ENCODE data around the gene DAB1. TPM values are rescaled to one million over a fixed set of nuclear protein-coding genes. Genes with fewer than 3 reads are reported as not detected.

DAB1 gene
- total RNA-seq, 3 donors from 2014 or later: 0.61 to 2.0 (median 0.92) TPM

DNA sequence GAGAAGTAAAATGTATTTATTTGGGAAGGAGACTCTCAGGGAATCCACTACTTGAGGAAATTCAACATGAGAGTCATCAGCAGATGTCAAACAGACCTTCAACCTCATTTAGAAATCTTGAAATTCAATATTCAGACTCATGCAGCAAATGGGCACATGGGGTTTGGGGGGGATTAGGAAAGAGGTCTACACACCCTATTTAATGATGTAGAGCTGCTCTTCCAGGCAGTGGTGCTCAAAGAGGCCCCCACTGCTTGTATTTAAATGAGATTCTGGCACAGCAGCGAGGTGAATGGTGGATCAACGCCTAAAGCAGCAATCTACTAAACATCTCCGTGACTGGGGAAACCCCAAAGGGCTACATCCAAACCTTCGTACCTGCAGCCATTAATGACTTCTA, 244.9 kb downstream of the DAB1 start:
- TF ChIP-seq, protein P1, sequence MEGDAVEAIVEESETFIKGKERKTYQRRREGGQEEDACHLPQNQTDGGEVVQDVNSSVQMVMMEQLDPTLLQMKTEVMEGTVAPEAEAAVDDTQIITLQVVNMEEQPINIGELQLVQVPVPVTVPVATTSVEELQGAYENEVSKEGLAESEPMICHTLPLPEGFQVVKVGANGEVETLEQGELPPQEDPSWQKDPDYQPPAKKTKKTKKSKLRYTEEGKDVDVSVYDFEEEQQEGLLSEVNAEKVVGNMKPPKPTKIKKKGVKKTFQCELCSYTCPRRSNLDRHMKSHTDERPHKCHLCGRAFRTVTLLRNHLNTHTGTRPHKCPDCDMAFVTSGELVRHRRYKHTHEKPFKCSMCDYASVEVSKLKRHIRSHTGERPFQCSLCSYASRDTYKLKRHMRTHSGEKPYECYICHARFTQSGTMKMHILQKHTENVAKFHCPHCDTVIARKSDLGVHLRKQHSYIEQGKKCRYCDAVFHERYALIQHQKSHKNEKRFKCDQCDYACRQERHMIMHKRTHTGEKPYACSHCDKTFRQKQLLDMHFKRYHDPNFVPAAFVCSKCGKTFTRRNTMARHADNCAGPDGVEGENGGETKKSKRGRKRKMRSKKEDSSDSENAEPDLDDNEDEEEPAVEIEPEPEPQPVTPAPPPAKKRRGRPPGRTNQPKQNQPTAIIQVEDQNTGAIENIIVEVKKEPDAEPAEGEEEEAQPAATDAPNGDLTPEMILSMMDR (IDR thresholded peaks at IDR 0.05): no peak
- Histone ChIP-seq H3K4me1 (ENCODE audit: low read depth) (no peaks in the 10 kb centered on the region), H3K36me3 (ENCODE audit: low read depth) (no peaks in the 10 kb centered on the region), H3K4me3 (no peak overlapping the region), H3K9me3 (no peaks in the 10 kb centered on the region)
- intact Hi-C loops (cut with DNase I, micrococcal nuclease): no loop called here
- ATAC-seq (no peak), DNase-seq (no peak)

DNA sequence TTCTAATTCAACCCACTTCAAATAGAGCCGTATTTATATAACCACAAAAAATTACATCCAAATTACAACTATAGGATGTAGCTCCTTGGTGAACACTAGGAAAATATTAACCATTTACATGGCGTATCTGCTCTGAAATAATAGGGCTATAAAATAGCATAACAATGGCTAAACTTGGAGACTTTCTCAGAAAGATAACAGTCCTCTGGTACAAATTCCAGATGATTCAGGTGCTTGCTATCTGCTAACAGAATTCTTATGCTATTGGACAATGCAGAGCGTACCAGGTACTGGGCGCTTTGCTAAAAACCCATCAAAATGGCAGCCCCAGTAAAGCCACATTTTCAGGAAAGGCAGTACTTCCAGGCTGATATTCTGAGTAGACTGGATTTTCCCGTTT, 248.4 kb downstream of the DAB1 start:
- no peak for ATAC-seq
- H3K4me1 ChIP-seq (ENCODE audit: low read depth): no peaks in the 10 kb centered on the region
- DNase-seq: no peak

DNA sequence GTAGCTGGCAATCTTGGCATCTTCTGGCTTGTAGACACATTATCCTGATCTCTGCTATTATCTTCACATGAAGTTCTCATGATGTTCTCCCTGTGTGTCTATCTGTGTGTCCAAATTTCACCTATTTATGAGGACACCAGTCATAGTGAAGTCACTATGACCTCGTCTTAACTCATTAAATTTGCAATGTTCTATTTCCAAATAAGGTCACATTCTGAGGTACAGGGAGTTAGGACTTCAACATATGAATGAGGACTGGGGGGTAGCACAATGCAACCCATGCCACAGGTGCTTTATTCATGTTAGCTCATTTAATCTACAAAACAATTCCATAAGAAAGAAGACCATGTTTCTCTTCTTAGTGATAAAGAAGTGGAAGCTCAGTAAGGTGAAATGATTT, 251.8 kb downstream of the DAB1 start:
- Histone ChIP-seq H3K4me3 (no peak overlapping the region), H3K4me1 (ENCODE audit: low read depth) (no peaks in the 10 kb centered on the region), H3K36me3 (ENCODE audit: low read depth) (no peaks in the 10 kb centered on the region), H3K9me3 (no peaks in the 10 kb centered on the region)
- ATAC-seq: no peak
- DNase-seq: no peak
- intact Hi-C loops (cut with DNase I, micrococcal nuclease): no loop called here
- TF ChIP-seq, protein P1 (IDR thresholded peaks at IDR 0.05): no peak

More for the DNA sequence above, 248.4 kb downstream of the DAB1 start:
- Histone ChIP-seq H3K36me3 (ENCODE audit: low read depth) (no peaks in the 10 kb centered on the region), H3K4me3 (no peak overlapping the region), H3K9me3 (no peaks in the 10 kb centered on the region)
- intact Hi-C loops (cut with DNase I, micrococcal nuclease): no loop called here
- TF ChIP-seq, protein P1 (IDR thresholded peaks at IDR 0.05): no peak

DNA sequence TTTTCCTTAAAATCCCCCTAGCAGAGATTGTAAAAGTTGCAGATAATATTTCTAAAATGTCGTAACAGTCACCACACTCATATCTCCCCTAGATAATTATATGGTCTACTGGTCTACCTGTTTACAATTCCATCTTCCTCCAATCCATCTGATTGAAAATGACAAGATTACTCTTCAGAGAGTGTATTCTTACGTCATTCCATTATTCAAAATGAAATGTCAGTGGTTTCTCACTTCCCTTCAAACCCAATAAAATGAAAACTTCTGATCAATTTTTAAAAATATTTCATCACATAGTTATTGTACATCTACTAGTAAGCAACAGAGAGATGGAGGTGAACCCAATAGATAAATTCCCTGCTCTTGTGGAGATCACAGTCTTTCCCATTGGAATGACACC, 255.9 kb downstream of the DAB1 start:
- intact Hi-C loops (cut with DNase I, micrococcal nuclease): no loop called here
- H3K4me1 ChIP-seq (ENCODE audit: low read depth): no peaks in the 10 kb centered on the region
- no peaks in the 10 kb centered on the region for H3K36me3 ChIP-seq (ENCODE audit: low read depth)
- ATAC-seq: no peak
- TF ChIP-seq, protein P1 (IDR thresholded peaks at IDR 0.05): no peak
- no peak overlapping the region for H3K4me3 ChIP-seq
- H3K9me3 ChIP-seq: no peaks in the 10 kb centered on the region
- no peak for DNase-seq

DNA sequence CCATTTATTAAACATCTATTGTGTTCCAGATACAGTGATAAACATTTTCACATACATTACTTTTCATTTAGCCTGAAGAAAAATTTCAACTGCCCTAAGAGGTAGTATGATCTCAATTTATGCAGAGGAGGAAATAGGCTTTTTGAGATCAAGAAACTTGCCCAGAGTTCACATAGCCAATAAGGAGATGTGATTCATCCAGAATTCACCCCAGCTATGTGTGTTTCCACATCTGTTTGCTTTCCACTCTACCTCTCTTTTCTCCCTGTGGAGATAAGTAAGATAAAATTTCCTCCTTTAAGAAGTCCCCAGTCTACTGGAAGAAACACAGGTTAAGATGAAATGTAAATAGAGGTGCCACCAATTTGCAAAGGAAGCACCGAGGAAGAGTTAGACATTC, 258.3 kb downstream of the DAB1 start:
- ATAC-seq (no peak), DNase-seq (no peak)
- Histone ChIP-seq H3K4me3 (no peak overlapping the region), H3K36me3 (ENCODE audit: low read depth) (no peaks in the 10 kb centered on the region), H3K4me1 (ENCODE audit: low read depth) (no peaks in the 10 kb centered on the region), H3K9me3 (no peaks in the 10 kb centered on the region)
- intact Hi-C loops (cut with DNase I, micrococcal nuclease): no loop called here
- TF ChIP-seq, protein P1 (IDR thresholded peaks at IDR 0.05): no peak

DNA sequence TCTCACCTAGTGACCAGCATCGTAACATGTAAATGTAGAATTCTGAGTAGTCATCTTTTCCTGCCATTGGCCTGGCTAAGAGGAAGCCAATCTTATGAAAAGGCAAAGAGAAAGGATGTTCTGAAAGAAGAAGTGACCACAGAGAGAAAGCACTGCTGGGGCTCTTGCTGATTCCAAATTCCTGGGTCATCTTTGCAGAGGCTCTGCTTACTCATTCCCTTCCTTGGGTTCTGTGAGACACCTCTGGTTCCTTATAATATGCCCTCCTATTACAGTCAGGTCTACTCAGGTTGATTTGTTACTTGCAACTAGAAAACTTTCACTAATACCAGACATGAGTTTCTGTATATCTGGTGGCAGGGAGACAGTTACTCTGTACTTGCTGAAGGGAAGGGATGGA, 259.3 kb downstream of the DAB1 start:
- intact Hi-C loops (cut with DNase I, micrococcal nuclease): no loop called here
- DNase-seq (no peak), ATAC-seq (no peak)
- no peaks in the 10 kb centered on the region for H3K36me3 ChIP-seq (ENCODE audit: low read depth)
- TF ChIP-seq, protein P1 (IDR thresholded peaks at IDR 0.05): no peak
- H3K4me1 ChIP-seq (ENCODE audit: low read depth): no peaks in the 10 kb centered on the region
- no peaks in the 10 kb centered on the region for H3K9me3 ChIP-seq
- H3K4me3 ChIP-seq: no peak overlapping the region
